WTC11 (cell line): Measurements from ENCODE around the gene AZIN2.

ENCODE experiments used
- CREM ChIP-seq: sonication (generic); formaldehyde crosslinking; IDR thresholded peaks from 2 replicates; pipeline ENCODE4 v1.8.1; 2022; ENCODE audit warnings: mild to moderate bottlenecking, missing genetic modification reagents, moderate library complexity
- CTCF ChIP-seq: fragments of 200-600 bp; IDR thresholded peaks from 2 replicates; pipeline ENCODE4 v1.8.0; 2022; ENCODE audit warnings: antibody characterized with exemption
- ESRRA ChIP-seq: sonication (generic); formaldehyde crosslinking; IDR thresholded peaks from 2 replicates; pipeline ENCODE4 v1.8.1; 2022; ENCODE audit warnings: mild to moderate bottlenecking, missing genetic modification reagents, borderline replicate concordance
- JUN ChIP-seq: sonication (generic); formaldehyde crosslinking; IDR thresholded peaks from 2 replicates; pipeline ENCODE4 v1.8.0; 2023; ENCODE audit warnings: mild to moderate bottlenecking, missing genetic modification reagents
- KAT7 ChIP-seq: sonication (generic); formaldehyde crosslinking; IDR thresholded peaks from 2 replicates; pipeline ENCODE4 v1.8.1; 2023; ENCODE audit warnings: missing genetic modification reagents, mild to moderate bottlenecking, borderline replicate concordance
- TCF7 ChIP-seq: sonication (generic); formaldehyde crosslinking; IDR thresholded peaks from 2 replicates; pipeline ENCODE4 v1.8.0; 2022; ENCODE audit warnings: mild to moderate bottlenecking, low read depth, missing genetic modification reagents, moderate library complexity
- TEAD1 ChIP-seq: sonication (generic); formaldehyde crosslinking; IDR thresholded peaks from 2 replicates; pipeline ENCODE4 v1.8.0; 2022; ENCODE audit warnings: mild to moderate bottlenecking, missing genetic modification reagents

GRCh38 chr1:33142483-33143064 lies 61.6 kb downstream of the AZIN2 start:
- TF ChIP-seq CREM (CRISPR knock-in tag) = no peak
- no peak for TF ChIP-seq CTCF
- no peak for TF ChIP-seq TEAD1 (CRISPR knock-in tag)
- TF ChIP-seq ESRRA (CRISPR knock-in tag) = no peak
- no peak for TF ChIP-seq JUN (CRISPR knock-in tag)
- no peak for TF ChIP-seq TCF7 (CRISPR knock-in tag)
- no peak for TF ChIP-seq KAT7 (CRISPR knock-in tag)
